HepG2 (cell line): Measurements from ENCODE around the gene BHMT. TPM values are rescaled to one million over a fixed set of nuclear protein-coding genes. Genes with fewer than 3 reads are reported as not detected.
A peak's percentile ranks its signal among the peaks of the same experiment; 100 is the strongest.

Experiments
- AKNA ChIP-seq: sonication (generic); formaldehyde crosslinking; IDR thresholded peaks from 2 replicates; pipeline ENCODE4 v1.4.0; 2020; ENCODE audit warnings: missing genetic modification reagents, borderline replicate concordance
- ATF1 ChIP-seq: IDR thresholded peaks from 2 replicates; pipeline ENCODE4 v1.6.1; 2016; ENCODE audit warnings: mild to moderate bottlenecking, control low read depth
- GRHL1 ChIP-seq: sonication (generic); formaldehyde crosslinking; conservative IDR thresholded peaks from 2 replicates; pipeline ENCODE4 v1.8.0; 2022; ENCODE audit warnings: missing genetic modification reagents
- HNF4A ChIP-seq: sonication (generic); formaldehyde crosslinking; IDR thresholded peaks from 2 replicates; pipeline ENCODE4 v1.4.0; 2020; ENCODE audit warnings: missing genetic modification reagents
- NR2F2 ChIP-seq: IDR thresholded peaks from 2 replicates; pipeline ENCODE4 v1.6.1; 2012; ENCODE audit warnings: low read depth, inconsistent platforms, borderline replicate concordance
- PRMT3 ChIP-seq: sonication (generic); formaldehyde crosslinking; IDR thresholded peaks from 2 replicates; pipeline ENCODE4 v1.8.1; 2022; ENCODE audit warnings: low read depth, mild to moderate bottlenecking, moderate library complexity, missing genetic modification reagents, borderline replicate concordance
- RARG ChIP-seq: sonication (generic); formaldehyde crosslinking; IDR thresholded peaks from 2 replicates; pipeline ENCODE4 v1.4.0; 2020; ENCODE audit warnings: low read depth, mild to moderate bottlenecking, missing genetic modification reagents
- RERE ChIP-seq: IDR thresholded peaks from 2 replicates; pipeline ENCODE4 v1.6.1; 2016; ENCODE audit warnings: low read depth, missing genetic modification reagents, missing compliant biosample characterization
- SOX6 ChIP-seq, 2 experiments: fragments of 450-650 bp in 1 of 2; sonication (generic) in 1 of 2; formaldehyde crosslinking in 1 of 2; IDR thresholded peaks; 2 replicates each; pipeline versions ENCODE4 v1.4.0 to v1.6.1; 2017 to 2020; ENCODE audit warnings: antibody characterized with exemption in 1 of 2, mild to moderate bottlenecking in 1 of 2, missing genetic modification reagents in 1 of 2
- ZBTB39 ChIP-seq: sonication (generic); formaldehyde crosslinking; IDR thresholded peaks from 2 replicates; pipeline ENCODE4 v1.5.0; 2020; ENCODE audit warnings: missing genetic modification reagents
- ZNF230 ChIP-seq: sonication (generic); formaldehyde crosslinking; IDR thresholded peaks from 2 replicates; pipeline ENCODE4 v1.4.0; 2020; ENCODE audit warnings: mild to moderate bottlenecking, missing genetic modification reagents
- ZNF253 ChIP-seq: sonication (generic); formaldehyde crosslinking; IDR thresholded peaks from 2 replicates; pipeline ENCODE4 v1.8.0; 2022; ENCODE audit warnings: mild to moderate bottlenecking, missing genetic modification reagents, borderline replicate concordance
- ZNF460 ChIP-seq: sonication (generic); formaldehyde crosslinking; IDR thresholded peaks from 2 replicates; pipeline ENCODE4 v1.5.1; 2020; ENCODE audit warnings: missing genetic modification reagents, mild to moderate bottlenecking, borderline replicate concordance
- ZNF746 ChIP-seq: sonication (generic); formaldehyde crosslinking; IDR thresholded peaks from 2 replicates; pipeline ENCODE4 v1.8.0; 2022; ENCODE audit warnings: mild to moderate bottlenecking, missing genetic modification reagents
- ZNF777 ChIP-seq: sonication (generic); formaldehyde crosslinking; IDR thresholded peaks from 2 replicates; pipeline ENCODE4 v1.4.0; 2020; ENCODE audit warnings: missing genetic modification reagents
- ZNF83 ChIP-seq: sonication (generic); formaldehyde crosslinking; IDR thresholded peaks from 2 replicates; pipeline ENCODE4 v1.4.0; 2020; ENCODE audit warnings: missing genetic modification reagents, mild to moderate bottlenecking, borderline replicate concordance
- polyA plus RNA-seq, 8 experiments: library from polyadenylated mRNA; depleted of rRNA in 3 of 8; stranded (reverse) in 7 of 8; unstranded in 1 of 8; fragments of >200 nt; fragmentation: Illumina TruSeq in 4 of 8; extraction: Trizol in 4 of 8; gene quantifications; 2 replicates each; pipeline versions ENCODE4 v1.2.1 to v1.2.3, GENCODE V29; 2011 to 2016; ENCODE audit warnings: low read depth in 4 of 8, missing spikeins in 1 of 8, mixed read lengths in 1 of 8; ENCODE audit not compliant: insufficient read depth in 1 of 8
- total RNA-seq, 5 experiments: library from RNA; depleted of rRNA; stranded (reverse); fragments of >200 nt; fragmentation: Illumina TruSeq; extraction: Trizol; gene quantifications; 2 replicates each; pipeline ENCODE4 v1.2.3, GENCODE V29; 2016; ENCODE audit warnings: low read depth in 1 of 5

Gene BHMT
- total and polyA plus RNA-seq, 2 of the 13 experiments (the other 11 are each of a cell fraction or from before 2014, with no cell fraction given): 0.40 to 6.4 TPM

GRCh38 chr5:79173626-79174025 lies 62.0 kb downstream of the BHMT start (continued):
- TF ChIP-seq RERE (no peak), RARG (CRISPR knock-in tag) (no peak), ZNF83 (CRISPR knock-in tag) (no peak), GRHL1 (CRISPR knock-in tag) (no peak), ATF1 (CRISPR knock-in tag) (no peak), SOX6 (IDR thresholded peaks at IDR 0.05) (no peak), SOX6 (CRISPR knock-in tag; IDR thresholded peaks at IDR 0.05) (peak; percentile 65), ZNF460 (CRISPR knock-in tag) (no peak), ZNF253 (CRISPR knock-in tag) (no peak), PRMT3 (CRISPR knock-in tag) (no peak), NR2F2 (no peak), ZNF777 (CRISPR knock-in tag) (no peak), ZBTB39 (no peak), ZNF746 (CRISPR knock-in tag) (no peak), ZNF230 (CRISPR knock-in tag) (no peak), AKNA (no peak), HNF4A (no peak)
